HG03354 (cell line): ENCODE measurements around the gene FBN1.
A peak's percentile ranks its signal among the peaks of the same experiment; 100 is the strongest.

Experiments
- ATAC-seq: cut with Tn5 transposase; IDR thresholded peaks from one replicate; pipeline ENCODE4 v1.9.1; 2021; ENCODE audit warnings: mild to moderate bottlenecking; ENCODE audit not compliant: unreplicated experiment, poor library complexity, severe bottlenecking

The FBN1 gene

DNA sequence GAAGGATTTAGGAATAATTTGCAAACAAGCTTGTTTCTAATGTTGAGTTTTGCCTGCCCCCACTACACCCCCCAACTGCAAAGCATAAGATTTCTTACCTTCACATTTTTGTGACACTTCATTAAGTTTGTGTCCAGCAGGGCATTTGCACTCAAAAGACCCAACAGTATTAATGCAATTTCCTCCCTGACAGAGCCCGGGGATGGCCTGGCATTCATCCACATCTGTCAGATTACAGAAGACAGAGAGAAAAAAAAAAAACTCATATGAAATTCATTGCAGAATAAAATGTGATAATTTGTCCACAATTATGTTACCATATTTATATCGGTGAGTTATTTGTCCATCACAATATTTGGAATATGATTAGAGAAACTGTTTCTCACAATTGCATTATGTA, 111.5 kb downstream of the FBN1 start:
- no peak for ATAC-seq

DNA sequence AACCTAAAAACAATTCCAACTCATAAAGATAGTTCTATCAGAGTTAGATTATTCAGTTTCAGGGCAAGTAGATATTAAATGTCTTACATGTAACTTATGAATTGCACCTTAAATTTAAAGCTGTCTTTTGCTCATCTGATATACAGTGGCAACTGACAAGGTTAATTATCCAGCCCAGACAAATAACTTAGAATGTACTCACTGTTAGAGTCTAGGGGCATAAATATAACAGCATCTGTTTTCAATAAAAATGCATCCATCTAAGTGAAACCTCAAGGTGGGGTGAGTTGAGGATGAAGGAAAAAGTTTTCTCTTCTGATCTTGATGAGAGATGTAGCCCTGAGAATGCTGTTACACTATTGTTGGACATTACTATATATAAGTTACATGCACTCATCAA, 112.6 kb downstream of the FBN1 start:
- no peak for ATAC-seq

DNA sequence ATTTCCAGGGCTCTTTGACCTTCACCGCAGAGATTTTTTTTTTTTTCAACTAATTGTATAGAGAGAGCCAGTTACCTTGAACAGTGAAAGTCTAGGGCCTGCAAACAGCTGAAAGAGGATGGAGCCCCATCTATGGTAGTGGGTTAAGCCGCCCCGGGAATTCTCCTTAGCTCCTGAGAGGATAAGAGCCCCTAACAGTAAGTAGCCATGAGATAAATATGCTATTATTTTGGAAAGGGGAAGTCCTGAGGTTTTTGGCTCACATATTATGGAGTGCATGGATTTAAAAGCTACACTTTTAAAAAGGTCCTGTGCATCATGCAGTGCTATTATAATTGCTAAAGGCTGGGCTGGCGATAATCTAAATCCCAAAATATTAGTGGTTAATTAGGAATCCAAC, 115.0 kb downstream of the FBN1 start:
- no peak for ATAC-seq

- ATAC-seq, result no peak
Measured at GRCh38 chr15:48528921-48529320, 116.6 kb downstream of the FBN1 start.

DNA sequence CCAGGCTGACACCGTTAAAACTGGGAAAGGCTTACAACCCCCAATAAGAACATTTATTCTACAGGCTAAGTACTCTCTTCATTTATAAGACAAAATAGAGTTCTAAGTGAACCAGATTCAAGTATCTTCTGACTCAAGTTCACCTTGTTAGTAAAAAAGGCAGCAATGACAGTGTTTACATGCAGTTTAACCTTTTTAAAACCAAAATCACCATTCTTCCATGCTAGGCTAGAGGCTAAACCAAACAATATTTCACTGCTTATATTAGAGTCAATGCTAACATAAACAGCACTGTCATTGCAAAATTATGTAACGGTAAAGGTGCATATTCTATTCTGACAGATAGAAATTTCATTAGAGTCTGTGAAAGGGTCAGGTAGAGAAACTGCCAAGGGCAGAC, 118.0 kb downstream of the FBN1 start:
- ATAC-seq, result no peak

- ATAC-seq, result no peak
Measured at GRCh38 chr15:48522911-48523310, 122.6 kb downstream of the FBN1 start.

GRCh38 chr15:48522123-48522522, 123.4 kb downstream of the FBN1 start:
- no peak for ATAC-seq

- ATAC-seq, result no peak
Measured at GRCh38 chr15:48520376-48521155, 124.9 kb downstream of the FBN1 start.

DNA sequence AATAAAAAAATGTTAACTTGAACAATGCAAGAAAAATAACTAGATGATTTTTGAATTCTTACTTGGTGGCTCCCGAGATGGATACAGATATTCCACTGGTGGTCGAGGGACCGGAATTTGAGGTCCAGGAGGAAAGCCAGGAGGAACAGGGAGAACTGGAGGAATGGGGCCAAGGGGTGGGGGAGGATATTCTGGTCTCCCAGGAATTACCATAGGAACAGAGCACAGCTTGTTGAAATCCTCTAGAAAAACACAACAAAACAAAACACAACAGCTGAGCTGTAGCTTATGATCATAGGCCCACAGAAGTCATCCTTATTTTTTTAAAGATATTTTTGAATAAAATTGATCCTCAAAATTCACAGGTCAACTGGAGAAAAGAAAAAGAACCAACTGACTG, 129.4 kb downstream of the FBN1 start:
- ATAC-seq, result no peak

DNA sequence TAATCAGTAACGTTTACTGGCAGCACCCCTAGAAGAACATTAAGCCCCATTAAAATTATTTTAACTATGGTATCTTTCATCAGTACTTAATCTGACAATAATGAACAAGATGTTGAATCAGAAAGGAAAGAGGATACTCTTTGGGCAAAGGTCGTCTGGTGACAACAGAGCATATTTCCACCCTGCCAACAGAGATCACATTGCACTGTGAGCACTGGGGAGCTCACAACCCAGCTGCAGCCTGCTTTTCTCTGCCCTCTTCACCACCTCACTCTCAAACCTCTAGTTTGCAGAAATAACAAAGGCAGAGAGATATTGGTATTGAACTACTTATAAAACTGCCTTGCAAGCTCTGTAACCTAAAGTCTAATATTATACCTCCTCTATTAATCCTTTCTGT, 130.0 kb downstream of the FBN1 start:
- ATAC-seq, result no peak

- ATAC-seq, result no peak
Measured at GRCh38 chr15:48514103-48514816, 131.2 kb downstream of the FBN1 start.

- no peak for ATAC-seq
Measured at GRCh38 chr15:48510976-48511375, 134.5 kb downstream of the FBN1 start.

DNA sequence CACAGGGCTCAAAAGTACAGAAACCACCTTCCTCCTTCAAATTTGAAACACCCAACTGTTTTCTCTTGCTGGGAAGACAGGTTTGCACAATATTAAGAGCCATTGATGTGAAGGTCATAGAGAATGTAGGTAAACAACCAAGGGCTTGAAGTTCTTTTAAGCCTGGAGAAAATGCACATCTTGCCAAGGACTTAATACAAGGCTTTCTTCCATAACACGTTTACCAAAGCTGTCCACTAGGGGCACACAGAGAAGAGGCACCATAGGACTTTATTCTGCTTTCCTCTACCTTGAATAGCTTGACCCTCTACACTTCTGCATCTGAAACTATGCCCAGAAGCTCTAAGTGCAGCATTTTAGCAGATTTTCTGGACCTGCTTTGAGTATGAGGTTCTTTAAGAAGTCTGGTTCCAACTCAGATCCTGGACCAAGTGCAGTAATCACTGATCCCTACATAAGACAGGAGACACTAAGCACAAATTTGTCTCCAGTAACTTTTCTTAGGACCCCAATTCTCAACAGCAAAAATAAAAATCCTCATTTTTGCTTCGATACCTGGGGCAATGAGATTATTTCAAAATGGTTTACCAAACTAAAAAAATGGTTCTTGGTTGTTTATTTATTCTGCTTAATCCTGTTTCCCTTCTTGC, 138.0 kb downstream of the FBN1 start:
- ATAC-seq, result peak; percentile 92

- no peak for ATAC-seq
Measured at GRCh38 chr15:48505067-48505466, 140.4 kb downstream of the FBN1 start.

DNA sequence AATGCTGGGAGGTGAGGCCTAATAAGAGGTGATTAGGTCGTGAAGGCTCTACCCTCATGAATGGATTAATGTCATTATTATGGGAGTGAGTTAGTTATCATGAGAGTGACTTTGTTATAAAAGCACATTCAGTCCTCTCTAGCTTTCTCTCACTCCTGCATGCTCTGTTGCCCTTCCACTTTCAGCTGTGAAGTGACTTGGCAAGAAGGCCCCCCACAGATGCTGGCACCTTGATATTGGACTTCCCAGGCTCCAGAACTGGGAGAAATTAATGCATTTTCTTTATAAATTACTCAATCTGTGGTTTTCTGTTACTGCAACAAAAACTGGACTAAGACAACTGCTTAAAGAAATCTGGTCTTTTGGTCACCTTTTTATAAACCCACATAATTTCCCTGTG, 144.3 kb downstream of the FBN1 start:
- ATAC-seq, result no peak

DNA sequence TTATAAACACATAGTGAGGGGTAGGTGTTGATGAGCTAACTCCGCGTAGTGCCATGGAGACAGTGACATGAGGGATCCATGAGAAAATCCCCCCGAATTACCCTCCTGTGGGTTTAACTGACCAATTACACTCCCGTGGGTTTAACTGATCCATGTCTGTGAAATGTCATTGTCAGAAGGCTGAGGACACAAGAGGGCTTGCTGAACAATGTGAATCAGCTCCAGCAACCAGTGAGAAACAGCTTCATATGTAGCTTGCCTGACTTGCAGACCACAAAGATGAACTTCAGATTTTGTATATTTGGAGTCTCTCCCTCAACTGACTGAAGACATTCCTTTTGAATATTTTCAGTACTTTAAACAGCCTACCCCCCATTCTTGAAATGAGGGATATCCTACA, 144.9 kb downstream of the FBN1 start:
- ATAC-seq, result no peak

DNA sequence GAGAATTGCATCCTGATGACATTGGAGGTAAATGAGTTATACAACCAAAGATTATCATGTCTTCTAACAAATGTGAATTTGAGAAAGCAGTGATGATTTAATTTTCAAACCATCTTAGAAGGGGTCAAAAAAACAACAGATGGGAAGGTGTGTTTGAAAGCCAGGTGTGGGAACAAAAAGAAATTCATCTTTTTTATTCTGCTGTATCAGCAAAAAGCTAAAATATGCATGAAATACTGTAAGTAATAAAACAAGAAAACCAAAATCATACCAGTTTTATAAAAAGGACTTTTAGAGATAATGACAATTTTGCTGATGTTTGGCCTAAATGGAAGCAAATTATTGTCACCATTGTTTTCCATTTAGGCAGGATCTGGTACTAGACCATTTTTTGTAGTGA, 145.5 kb downstream of the FBN1 start:
- no peak for ATAC-seq

- no peak for ATAC-seq
Measured at GRCh38 chr15:48498828-48499227, 146.7 kb downstream of the FBN1 start.

- ATAC-seq, result no peak
Measured at GRCh38 chr15:48494631-48495030, 150.9 kb downstream of the FBN1 start.

DNA sequence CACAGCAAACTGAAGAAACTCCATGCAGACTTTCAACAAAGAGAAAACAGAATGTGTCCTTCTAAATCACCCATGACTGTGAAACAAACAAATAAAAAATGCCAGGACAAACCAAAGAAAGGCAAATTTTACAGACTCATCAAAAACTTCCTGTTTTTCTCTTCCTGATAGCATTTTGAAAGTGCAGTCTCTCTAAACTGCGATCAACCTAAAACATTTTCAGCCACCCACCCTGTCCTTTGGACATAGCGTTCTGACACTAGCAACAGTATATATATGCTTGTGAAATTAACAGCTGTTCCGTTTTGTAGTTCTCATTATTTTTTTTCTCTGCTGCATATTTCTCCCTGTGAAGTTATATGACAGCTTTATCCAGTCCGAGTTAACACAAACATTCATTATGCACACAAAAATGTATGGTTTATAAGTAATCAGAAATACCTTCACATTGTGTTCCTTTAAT, 151.7 kb downstream of the FBN1 start:
- no peak for ATAC-seq
